Measurements from ENCODE around the gene PIRT. TPM values are rescaled to one million over a fixed set of nuclear protein-coding genes. Genes with fewer than 3 reads are reported as not detected.
A peak's percentile ranks its signal among the peaks of the same experiment; 100 is the strongest.

Gene PIRT
- polyA plus RNA-seq, 2 of the 4 experiments (the other 2 are of a cell fraction) = not detected

DNA sequence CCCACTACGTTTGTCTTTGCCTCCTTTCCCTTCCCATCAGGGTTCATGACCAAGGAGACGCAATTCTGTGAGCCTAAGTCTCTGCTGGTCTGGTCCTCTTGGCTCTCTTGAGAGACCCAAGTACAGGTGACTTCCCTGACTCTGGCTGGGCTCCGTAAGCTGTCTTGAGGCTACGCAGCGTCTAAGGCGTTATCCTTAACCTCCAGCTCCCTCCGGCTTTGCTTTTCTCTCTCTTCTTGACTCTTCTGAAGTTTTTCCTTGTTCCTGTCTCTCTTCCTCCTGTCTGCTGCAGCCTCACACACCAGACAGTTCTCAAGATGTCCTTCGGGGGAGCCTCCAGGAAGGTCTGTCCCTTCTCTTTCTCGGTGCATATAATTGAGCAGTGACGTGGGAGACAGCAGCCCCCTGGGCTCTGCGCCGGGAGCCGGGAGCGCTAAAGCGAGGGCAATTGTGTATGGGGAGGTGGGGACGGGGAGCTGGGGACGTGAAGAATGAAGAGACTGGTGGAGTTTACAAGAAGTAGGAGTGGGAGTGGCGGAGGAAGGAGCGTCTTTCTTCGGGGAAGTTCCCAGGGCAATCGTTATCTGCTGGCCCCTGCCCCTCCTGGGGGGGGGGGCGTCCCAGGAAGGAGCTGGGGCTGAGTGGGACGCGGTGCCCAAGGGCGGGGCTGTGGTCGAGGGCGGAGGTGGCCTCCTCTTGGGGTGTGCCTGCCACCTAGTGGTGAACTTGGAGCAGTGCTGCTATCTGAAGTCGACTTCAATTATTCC, 6.9 kb upstream of the PIRT start:
- FAIRE-seq (peak; percentile 82), DNase-seq (ENCODE audit: low read depth in 1 of 2, low spot score in 1 of 2) (peak; percentile 82 to 86), ATAC-seq (peak; percentile 91 to 98)
- ChIA-PET CTCF (interaction anchor here (0.6 to 7.9 kb wide), 61 partner anchors 8 to 1148 kb away, joined by 3 to 127 read pairs (median 4); partner anchors contain the start of gene TMEM220), POLR2A (no interaction called here)
- Histone ChIP-seq H3K27ac (peak overlapping the region; percentile 34 to 77), H3K4me1 (no peaks in the 10 kb centered on the region), H3K9me3 (no peaks in the 10 kb centered on the region), H3K4me3 (peak overlapping the region; percentile 38), H3K4me2 (peak overlapping the region; percentile 80)
- TF ChIP-seq, protein P1, sequence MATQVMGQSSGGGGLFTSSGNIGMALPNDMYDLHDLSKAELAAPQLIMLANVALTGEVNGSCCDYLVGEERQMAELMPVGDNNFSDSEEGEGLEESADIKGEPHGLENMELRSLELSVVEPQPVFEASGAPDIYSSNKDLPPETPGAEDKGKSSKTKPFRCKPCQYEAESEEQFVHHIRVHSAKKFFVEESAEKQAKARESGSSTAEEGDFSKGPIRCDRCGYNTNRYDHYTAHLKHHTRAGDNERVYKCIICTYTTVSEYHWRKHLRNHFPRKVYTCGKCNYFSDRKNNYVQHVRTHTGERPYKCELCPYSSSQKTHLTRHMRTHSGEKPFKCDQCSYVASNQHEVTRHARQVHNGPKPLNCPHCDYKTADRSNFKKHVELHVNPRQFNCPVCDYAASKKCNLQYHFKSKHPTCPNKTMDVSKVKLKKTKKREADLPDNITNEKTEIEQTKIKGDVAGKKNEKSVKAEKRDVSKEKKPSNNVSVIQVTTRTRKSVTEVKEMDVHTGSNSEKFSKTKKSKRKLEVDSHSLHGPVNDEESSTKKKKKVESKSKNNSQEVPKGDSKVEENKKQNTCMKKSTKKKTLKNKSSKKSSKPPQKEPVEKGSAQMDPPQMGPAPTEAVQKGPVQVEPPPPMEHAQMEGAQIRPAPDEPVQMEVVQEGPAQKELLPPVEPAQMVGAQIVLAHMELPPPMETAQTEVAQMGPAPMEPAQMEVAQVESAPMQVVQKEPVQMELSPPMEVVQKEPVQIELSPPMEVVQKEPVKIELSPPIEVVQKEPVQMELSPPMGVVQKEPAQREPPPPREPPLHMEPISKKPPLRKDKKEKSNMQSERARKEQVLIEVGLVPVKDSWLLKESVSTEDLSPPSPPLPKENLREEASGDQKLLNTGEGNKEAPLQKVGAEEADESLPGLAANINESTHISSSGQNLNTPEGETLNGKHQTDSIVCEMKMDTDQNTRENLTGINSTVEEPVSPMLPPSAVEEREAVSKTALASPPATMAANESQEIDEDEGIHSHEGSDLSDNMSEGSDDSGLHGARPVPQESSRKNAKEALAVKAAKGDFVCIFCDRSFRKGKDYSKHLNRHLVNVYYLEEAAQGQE (IDR thresholded peaks at IDR 0.05) = no peak
- TF ChIP-seq, protein P2, sequence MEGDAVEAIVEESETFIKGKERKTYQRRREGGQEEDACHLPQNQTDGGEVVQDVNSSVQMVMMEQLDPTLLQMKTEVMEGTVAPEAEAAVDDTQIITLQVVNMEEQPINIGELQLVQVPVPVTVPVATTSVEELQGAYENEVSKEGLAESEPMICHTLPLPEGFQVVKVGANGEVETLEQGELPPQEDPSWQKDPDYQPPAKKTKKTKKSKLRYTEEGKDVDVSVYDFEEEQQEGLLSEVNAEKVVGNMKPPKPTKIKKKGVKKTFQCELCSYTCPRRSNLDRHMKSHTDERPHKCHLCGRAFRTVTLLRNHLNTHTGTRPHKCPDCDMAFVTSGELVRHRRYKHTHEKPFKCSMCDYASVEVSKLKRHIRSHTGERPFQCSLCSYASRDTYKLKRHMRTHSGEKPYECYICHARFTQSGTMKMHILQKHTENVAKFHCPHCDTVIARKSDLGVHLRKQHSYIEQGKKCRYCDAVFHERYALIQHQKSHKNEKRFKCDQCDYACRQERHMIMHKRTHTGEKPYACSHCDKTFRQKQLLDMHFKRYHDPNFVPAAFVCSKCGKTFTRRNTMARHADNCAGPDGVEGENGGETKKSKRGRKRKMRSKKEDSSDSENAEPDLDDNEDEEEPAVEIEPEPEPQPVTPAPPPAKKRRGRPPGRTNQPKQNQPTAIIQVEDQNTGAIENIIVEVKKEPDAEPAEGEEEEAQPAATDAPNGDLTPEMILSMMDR (IDR thresholded peaks at IDR 0.05) = peak; percentile 97
- TF ChIP-seq MYC (IDR thresholded peaks at IDR 0.05; ENCODE audit: borderline replicate concordance, low read length) = no peak
- TF ChIP-seq, protein P3, sequence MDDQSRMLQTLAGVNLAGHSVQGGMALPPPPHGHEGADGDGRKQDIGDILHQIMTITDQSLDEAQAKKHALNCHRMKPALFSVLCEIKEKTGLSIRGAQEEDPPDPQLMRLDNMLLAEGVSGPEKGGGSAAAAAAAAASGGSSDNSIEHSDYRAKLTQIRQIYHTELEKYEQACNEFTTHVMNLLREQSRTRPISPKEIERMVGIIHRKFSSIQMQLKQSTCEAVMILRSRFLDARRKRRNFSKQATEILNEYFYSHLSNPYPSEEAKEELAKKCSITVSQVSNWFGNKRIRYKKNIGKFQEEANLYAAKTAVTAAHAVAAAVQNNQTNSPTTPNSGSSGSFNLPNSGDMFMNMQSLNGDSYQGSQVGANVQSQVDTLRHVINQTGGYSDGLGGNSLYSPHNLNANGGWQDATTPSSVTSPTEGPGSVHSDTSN (IDR thresholded peaks at IDR 0.05) = no peak
- TF ChIP-seq SMC3 (IDR thresholded peaks at IDR 0.05) = peak; percentile 94
- TF ChIP-seq, protein P4, sequence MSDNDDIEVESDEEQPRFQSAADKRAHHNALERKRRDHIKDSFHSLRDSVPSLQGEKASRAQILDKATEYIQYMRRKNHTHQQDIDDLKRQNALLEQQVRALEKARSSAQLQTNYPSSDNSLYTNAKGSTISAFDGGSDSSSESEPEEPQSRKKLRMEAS (IDR thresholded peaks at IDR 0.05) = 0 out of 2 replicates have a peak, but pooled peaks have one; percentile 26
- TF ChIP-seq RAD21 (conservative IDR thresholded peaks at IDR 0.05 in 1 of 2, IDR thresholded peaks at IDR 0.05 in 1 of 2) = peak; percentile 90 to 93
- 7% methylated on average over 28 of the region's 28 CpGs for WGBS (ENCODE audit: missing lambda C conversion rate)

DNA sequence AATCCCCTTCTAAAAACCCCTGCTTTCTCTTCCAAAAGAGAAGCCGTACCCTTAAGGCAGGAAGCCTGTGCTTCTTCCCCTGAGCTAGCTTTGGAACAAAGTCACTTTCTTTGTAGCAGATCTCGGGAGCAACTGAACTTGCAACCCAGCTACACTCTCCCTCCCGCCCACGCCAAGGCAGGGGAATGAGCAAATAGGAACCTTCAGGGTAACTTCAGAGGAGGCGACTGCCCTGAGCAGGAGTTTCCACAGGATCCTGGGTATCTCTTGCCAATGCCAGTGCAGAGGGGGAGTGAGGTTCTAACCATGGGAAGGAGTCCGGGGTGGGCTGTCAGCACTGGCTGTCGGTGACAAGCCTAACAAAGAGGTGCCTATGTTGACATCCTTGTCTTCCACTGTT, 5.9 kb upstream of the PIRT start:
- WGBS (ENCODE audit: missing lambda C conversion rate) = 64% methylated on average over 7 of the region's 7 CpGs
- H3K9me3 ChIP-seq = no peaks in the 10 kb centered on the region
- POLR2A ChIA-PET = no interaction called here
- FAIRE-seq (no peak), ATAC-seq (no peak), DNase-seq (ENCODE audit: low read depth in 1 of 2, low spot score in 1 of 2) (no peak)
- H3K4me2 ChIP-seq = no peak overlapping the region
- H3K4me1 ChIP-seq = no peaks in the 10 kb centered on the region
- TF ChIP-seq ZC3H11A (IDR thresholded peaks at IDR 0.05) (no peak), JUNB (IDR thresholded peaks at IDR 0.05) (no peak), ZNF302 (CRISPR knock-in tag; IDR thresholded peaks at IDR 0.05) (no peak), ZSCAN20 (CRISPR knock-in tag; IDR thresholded peaks at IDR 0.05) (no peak), KDM5A (IDR thresholded peaks at IDR 0.05) (no peak), CHD4 (IDR thresholded peaks at IDR 0.05; ENCODE audit: borderline replicate concordance) (no peak), MAFK (IDR thresholded peaks at IDR 0.05; ENCODE audit: partially characterized antibody) (no peak), CBX8 (IDR thresholded peaks at IDR 0.05) (no peak)
- TF ChIP-seq, protein P1 (IDR thresholded peaks at IDR 0.05) = no peak
- TF ChIP-seq, protein P5, sequence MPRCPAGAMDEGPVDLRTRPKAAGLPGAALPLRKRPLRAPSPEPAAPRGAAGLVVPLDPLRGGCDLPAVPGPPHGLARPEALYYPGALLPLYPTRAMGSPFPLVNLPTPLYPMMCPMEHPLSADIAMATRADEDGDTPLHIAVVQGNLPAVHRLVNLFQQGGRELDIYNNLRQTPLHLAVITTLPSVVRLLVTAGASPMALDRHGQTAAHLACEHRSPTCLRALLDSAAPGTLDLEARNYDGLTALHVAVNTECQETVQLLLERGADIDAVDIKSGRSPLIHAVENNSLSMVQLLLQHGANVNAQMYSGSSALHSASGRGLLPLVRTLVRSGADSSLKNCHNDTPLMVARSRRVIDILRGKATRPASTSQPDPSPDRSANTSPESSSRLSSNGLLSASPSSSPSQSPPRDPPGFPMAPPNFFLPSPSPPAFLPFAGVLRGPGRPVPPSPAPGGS (IDR thresholded peaks at IDR 0.05) = no peak
- TF ChIP-seq, protein P4 (IDR thresholded peaks at IDR 0.05) = no peak
- no peak overlapping the region for H3K27ac ChIP-seq
- CTCF ChIA-PET = interaction anchor here (0.7 to 7.9 kb wide), 15 partner anchors 9 to 229 kb away, joined by 3 to 127 read pairs (median 5); partner anchors contain the start of gene TMEM220
- no peak overlapping the region for H3K4me3 ChIP-seq
